Glomerular visceral epithelial cell (primary cell): ENCODE data around the gene BBLN.
"Not testable (repeated sequence)": the region's sequence is repeated elsewhere in the genome, so short reads cannot be mapped to it uniquely, and the experiment has no call there.

Experiments
- DNase-seq: peaks from one replicate; pipeline ENCODE4 v3.0.0-alpha.2; 2016; ENCODE audit errors: extremely low spot score

Gene BBLN

DNA sequence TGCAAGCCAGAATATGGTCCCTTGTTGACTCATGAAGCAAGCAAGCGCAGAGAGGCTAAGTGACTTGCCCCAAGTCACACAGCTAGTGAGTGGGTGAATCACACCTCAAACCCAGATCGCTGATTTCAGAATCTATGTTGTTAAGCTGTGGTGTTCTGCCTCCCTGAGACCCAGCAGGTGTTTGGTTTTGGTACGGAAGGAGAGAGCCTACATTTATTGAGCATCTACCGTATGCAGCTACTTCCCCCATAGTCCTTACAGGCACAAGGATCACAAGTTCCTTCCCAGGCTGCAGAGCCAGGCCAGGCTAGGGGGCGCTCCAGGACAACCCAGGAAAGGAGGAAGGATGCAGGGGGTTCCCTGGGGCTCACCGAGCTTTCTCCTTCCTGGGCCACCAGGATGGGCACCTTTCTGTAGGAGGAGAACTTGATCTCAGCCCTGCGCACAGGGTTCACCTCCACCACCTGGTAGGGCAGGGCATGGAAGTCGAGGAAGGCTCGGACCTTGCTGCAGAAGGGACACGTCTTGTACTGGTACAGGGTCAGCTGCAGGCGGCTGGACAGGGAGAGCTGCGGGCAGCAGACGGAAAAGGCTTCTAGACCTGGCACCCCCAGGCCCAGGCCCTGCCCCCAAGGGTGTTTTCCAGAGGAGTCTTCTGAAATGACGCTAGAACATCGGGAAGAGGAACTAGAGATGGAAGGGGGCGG lies 35.0 kb upstream of the BBLN start:
- DNase-seq: peak; percentile 63

DNA sequence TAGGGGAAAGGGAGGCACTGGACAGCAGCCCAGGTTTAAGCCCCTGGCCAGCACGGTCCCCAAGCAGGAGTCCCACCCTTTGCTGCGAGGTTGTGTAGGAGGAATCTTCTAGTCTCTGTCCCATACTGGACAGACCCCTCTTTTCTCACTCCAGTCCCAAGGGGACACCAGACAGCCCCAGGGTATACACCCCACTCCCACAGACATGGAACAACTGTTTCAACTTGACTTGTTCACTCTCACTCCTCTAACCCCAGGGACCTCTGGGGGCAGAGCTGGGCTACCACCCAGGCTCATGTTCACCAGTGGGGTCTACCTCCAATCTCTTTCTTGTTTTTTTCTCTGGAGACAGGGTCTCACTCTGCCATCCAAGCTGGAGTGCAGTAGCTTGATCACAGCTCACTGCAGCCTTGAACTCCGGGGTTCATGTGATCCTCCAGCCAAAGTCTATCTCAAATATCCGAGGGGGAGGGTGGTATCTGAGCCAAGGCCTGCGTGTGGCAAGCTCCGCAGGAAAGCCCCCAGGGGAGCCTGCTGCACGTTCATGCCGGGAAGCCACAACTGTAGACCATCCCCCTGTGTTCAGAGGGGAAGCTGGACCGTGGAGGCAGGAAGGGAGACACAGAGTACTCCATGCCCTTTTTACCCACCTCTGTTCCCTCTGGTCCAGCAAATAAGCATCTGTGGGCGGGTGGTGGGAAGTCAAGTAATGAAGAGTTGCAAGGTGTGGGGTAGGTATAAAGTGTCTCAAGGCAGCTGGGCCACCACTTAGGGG lies 34.3 kb upstream of the BBLN start:
- no peak for DNase-seq

DNA sequence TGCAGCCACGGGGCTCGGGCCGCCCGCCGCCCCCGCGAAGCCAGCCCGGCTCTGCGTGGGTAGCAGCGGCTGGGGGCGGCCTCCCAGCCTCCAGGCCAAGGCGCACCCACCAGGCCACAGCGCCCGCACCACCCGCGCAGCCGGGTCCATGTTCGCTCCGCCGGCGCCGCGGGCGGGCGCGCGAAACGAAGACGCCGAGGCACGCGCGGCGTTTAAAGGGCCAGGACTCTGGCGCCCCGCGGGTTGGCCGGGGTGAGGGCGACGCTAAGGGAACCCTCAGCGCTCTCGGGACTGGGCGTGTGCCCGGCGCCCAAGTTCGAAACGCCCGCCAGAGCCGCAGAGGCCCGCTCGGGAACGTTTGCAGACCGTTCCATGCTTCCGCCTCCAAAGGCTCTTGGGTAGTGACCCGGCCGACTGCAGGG lies 32.5 kb upstream of the BBLN start, which contains the start of gene PTGES2:
Gene PTGES2 (minus strand): TSS at position 162 of the 422 bp plus-strand sequence. CDS start 12 bp downstream, at position 150.
- peak; percentile 81 for DNase-seq

DNA sequence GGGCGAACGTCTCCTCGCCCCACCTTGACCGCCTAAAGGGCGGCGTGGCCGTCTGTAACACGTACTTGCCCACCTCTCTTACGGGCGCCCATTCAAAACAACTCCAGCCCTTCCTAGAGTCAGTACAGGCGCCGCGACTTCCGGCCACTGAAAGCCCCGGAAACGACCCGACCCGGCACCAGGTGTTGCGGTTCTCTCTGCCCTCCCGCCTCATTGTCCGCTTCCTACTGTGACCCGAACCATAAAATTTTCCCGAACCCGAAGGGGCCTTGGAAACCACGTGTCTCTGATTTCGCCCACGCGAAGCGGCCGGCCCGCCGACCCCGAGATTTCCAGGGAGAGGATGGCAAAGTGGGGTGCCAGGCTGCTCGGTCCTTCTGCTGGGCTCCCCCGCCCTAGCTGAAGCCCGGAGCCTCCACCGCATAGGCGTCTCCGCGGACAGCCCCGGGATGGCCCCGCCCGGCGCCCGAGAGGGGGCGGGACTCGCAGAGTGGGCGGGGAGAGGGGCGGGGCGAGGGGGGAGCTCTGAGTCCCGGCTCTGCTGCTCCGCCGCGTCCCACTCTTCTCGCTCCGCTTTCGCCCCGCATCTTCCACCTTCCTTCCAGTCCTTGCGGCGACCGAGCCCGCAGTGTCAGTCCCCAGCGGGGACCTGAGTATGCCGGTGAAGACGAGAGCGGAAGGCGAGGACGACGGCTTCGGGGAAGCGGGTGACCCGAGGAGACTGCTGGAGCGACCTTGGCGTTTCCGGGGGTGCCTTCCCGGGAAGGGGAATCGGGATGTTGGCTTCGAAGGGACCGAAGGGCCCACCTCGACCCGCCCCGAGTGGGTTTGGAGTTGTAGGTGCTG lies 31.9 kb upstream of the BBLN start:
- DNase-seq: peak; percentile 90

DNA sequence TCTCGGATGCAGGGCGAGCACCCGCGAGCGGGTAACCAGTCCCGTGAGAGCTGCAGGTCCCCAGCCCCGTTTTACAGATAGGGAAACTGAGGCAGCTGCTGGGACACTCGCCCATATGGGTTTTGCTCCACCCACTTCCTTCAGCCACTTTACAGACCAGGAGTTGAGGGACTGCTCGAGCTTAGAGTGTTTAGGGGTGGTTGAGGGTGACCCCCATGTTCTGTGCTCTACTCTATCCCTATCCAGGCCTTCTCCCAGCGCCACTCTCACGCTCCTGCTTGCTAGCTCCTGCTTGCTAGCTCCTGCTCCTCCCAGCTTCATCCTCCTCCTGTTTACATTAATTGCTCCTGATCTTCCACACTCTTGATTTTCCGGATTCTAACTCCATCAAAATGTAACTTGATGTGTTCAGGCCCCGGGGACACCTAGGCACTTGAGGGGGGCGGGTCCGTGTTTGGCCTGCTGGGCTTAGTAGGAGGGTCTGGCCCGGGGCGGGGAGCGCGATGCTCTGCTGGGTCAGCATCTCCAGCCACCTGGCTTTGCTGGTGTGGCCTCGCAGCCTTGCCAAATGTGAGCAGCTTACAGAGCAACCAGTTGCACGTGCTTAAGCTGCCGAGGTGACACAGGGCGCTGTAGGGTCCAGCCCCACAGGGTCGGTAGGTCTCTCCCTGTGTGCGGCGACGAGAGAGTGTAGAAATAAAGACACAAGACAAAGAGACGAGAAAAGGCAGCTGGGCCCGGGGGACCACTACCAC lies 31.1 kb upstream of the BBLN start:
- DNase-seq: no peak

DNA sequence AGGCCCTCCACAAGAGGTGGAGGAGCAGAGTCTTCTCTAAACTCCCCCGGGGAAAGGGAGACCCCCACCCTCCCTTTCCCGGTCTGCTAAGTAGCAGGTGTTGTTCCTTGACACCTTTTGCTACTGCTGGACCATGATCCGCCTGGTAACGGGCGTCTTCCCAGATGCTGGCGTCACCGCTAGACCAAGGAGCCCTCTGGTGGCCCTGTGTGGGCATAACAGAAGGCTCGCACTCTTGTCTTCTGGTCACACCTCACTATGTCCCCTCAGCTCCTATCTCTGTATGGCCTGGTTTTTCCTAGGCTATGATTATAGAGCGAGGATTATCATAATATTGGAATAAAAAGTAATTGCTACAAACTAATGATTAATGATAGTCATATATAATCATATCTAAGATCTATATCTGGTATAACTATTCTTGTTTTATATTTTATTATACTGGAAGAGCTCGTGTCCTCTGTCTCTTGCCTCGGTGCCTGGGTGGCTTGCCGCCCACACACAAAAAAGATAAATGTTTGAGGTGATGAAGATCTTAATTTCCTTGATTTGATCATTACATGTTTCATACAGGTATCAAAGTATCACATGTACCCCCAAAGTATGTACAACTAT lies 30.0 kb upstream of the BBLN start:
- not testable (repeated sequence) for DNase-seq

DNA sequence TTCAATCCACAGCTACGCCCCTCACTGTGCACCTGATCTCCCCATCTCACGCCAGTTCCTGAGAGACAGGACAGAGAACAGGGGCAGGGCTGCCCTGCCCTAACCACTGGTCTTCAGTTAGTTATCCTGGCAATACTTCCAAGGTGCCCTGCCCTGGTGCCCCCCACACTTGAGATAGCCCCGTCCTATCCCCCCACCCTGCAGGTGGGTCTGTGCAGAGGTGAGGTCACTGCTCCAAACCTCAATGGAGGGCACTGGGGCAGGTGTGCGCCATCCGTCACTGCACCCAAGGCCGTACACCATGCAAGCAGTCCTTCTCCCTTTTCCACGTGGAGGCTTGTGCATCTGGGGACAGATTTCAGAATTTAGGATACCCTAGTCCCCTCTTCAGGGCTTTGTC lies 29.4 kb upstream of the BBLN start:
- not testable (repeated sequence) for DNase-seq

DNA sequence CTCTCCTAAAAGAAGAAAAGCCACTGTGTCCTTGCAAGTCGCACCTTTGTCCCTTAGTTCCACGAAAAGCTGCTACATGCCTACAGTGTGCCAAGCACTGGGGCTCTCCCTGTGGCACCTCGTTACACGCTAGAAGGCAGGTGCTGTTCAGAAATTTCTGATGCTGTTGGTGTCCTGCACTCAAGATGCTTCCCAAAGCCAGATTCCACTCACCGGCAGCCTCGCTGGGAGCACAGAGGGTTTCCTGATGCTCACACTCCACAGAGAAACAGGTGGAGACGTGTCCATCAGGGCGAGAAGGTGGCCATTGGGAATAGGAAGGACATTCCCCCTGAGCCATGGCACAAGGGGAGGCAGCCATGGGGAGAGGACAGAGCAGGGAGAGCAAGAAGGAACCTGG lies 28.7 kb upstream of the BBLN start:
- DNase-seq: not testable (repeated sequence)

DNA sequence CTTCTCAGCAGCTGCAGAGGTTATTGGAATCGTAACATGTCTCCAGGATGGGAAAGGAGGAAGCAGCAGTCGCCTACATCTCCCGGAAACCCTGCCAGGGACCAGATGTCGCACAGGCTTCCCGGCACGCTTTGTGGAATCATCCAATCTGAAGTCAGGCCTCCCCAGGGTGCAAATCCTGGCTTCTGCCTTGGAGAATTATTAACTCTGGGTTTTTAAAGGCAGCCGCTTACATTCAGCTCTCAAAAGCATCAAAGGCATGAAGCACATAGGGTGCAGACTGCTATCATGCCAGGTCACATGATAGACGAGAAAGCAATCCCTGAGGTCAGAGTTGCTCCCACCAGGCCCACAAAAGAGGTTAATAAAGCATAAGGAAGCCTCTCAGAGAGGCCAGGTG lies 27.9 kb upstream of the BBLN start:
- DNase-seq: peak; percentile 40

DNA sequence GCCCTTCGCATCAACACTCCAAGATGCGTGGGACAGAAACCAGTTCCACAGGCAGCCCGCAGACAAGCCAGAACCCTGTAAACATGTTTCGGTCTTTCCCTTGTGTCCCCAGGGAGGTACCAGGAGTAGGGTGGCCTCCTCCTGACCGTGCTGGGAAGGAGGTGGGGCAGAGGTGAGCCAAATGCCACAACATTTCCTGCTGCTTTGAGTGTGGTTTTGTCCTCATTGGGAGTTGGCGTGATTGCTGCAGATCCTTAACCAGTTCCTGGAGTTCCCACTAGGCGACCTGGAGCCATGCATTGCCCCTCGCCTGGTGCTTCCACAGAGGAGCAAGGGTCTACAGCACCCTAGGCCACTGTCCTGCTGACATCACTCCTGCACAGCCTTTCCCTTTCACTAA lies 24.5 kb upstream of the BBLN start:
- not testable (repeated sequence) for DNase-seq

DNA sequence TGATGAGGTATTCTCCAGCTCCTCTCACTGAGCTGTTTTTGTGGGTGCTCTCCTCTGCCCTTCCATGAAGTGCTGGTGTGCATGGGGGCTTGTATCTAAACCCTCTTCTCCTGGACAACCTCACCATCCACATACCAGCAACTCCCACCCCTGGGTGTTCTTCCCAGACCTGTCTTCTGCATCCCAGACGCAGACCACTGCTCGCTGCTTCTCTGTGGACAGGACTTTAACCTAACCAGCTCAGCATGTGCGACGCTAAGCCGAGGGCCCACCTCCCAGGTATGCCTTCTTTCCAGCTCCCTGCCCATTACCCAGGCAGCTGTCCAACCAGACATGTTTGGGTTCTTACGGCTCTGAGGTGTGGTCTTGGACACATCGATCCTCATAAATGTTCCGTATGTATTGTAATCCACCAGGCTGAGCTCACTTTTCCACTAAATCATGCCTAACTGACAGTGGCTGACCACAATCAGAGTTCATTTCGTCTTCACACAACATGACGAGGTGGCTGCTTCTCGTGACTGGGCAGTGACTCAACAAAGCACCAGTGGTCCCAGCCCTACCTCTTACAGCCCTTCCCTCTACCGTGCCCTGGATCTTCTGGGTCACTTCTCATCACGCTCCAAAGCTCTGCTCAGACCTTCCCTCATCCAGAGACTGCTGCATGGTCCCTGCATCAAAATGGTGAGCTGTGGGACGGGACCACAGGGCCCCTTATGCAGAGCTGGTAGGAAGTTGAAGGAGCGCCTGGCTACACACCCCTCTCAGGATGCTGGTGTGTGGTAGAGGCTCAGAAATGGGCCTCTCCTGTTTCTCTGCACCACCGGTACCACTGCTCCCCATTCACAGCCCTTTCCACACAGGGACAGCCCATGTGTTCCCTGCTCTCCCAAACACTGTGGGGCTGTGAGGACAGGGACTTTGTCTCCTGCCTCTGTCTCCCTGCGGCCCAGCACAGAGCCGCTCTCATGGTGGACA lies 23.0 kb upstream of the BBLN start:
- peak; percentile 91 for DNase-seq

DNA sequence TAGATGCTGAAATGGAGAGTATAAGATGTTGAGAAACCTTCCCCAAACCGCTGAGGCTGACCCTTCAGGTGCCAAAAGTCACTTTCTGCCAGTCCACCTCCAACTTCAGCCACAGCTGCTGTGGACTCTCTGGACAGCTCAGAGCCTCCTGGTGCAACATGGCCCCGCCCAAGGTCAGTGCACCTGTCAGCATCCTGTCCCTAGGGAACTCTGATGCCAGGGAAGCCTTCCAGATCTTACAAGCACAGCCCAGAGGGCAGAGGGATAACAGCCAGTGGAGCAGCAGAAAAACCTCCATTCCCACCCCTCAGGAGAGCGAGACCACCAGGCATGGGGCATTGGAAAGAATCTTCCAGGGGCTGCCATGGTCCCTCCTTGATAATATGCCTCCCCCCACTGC lies 22.1 kb upstream of the BBLN start:
- DNase-seq: no peak

DNA sequence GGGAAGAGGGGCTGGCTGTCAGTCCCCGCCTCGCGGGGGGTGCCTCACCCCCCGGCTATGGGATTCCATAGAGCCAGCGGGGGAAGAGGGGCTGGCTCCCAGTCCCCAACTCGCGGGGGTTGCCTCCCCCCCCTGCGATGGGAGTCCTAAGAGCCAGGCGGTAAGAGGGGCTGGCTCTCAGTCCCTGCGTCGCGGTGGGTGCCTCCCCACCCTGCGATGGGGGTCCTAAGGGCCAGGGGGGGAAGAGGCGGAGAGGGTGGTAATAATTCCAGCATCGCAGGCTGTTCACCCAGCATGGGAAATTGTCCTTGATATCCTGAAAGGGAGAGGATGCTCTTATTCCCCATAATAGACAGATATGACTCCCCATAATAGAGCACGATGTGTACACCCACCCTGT lies 20.4 kb upstream of the BBLN start:
- no peak for DNase-seq

DNA sequence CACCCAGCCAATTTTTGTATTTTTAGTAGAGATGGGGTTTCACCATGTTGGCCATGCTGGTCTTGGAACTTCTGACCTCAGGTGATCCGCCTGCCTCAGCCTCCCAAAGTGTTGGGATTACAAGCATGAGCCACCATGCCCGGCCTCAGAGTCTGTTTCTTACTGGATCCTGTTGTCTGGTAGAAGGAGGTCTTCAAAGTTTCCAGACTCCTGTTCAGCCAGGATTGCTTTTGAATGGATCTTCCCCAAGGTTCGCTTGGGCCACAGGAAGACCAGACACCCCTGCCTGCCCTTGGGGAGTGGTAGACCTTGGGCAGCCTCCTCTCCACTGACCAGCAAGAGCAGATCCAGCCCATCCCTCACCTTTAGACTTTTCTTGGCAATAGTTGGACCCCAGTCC lies 18.5 kb upstream of the BBLN start:
- DNase-seq: no peak

DNA sequence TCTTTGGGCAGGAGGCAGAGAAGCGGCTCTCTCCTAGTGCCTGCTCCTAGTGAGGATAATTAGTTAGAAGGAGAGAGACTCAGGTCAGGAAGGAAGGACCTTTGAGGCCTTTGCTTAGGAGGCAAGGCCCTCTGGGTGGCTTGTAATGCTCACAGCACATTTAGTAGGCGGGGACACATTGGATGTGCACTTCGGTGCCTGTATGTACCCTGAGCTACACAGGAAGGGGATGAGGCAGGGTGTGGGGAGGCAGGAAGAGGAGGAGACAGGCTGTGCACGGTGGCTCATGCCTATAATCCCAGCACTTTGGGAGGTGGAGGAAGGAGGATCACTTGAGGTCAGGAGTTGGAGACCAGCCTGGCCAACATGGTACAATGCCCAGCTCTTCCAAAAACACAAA lies 18.0 kb upstream of the BBLN start:
- DNase-seq: no peak

DNA sequence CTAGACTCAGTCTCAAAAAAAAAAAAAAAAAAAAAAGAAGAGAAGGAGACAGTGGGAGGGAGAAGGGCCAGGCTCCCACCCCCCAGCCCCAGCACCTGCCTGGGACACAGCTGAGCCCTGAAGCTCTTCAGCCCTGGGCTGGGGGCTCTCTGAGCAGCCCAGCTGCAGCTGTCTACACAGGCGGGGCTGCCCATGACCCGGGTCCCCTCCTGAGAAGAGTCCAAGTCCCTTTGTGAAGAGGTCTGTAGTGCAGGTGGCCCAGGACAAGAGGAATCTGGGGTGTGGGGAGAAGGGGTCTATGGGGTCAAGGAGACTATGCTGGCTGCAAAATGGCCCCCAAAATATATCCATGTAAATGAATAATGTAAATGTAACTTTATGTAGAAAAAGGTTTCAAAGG lies 17.5 kb upstream of the BBLN start:
- no peak for DNase-seq

DNA sequence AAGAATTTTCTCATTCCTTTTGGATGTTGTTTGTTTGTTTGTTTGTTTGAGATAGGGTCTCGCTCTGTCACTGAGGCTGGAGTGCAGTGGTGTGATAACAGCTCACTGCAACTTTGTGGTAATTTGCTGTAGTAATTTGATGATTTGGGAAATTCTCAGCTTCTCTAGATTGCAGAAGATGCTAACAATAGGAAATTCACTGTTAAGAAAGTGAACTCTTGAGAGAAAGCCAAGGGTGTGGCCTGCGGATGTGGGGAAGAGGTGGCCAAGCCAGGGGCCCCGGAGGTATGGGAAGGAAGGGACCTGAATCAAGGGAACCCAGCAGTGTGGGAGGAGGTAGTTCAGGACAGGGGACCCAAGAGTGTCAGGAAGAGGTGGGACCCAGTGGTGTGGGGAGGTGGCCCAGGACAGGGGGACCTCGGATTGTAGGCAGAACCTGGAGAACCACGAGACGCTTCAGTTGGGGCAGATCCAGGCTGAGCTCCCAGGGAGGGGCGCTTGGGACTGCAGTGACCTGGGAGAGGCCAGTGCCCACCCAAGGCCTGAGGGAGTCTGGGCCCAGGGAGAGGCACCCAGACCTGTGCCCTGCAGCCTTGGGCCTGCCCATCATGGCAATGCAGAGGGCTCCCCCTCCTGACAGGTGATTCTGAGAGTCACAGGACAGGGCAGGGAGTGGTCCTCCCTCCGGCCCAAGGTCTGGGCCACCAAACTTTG lies 16.4 kb upstream of the BBLN start:
- DNase-seq: no peak

DNA sequence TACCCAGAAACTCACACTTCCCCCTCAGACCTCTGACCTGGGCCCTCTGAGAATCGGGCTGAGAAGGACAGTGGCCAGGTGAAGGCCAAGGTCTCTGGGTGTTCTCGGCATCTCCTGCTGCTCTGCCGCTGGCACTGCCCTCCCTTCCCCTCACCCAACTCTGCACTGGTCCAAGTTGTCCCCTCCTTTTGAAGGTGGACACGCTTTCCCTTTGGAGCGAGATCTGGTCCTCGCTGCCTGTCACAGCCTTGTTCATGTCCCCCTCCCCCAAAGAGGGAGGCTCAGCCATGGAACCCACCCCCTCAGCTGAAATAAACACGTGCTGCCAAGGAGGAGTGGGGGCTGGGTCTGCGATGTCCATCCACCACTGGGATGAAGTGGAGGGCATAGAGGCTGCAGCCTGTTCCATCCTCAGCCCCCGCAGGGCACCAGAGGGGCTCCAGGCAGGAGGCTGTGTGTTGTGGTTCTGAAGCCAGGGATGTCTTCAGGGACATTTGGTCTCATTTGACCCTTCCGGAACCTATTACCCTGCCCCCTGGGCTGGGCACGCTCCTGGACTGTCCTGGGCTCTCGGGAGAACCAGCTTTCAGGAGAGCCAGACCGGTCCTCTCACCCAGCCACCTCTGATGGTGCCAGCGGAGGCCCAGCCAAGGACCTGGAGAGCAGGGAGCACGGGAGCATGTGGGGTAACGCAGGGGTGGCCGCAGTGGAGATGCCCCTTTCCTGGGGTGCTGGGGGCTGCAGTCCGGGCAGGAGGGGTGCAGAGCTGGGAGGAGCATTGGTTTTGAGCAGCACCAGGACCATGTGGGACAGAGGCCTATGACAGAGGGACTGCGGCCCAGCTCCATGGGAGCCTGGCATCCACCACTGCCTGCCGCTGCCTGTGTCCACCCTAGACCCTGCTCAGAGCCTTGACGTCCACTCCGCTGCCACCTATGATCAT lies 15.6 kb upstream of the BBLN start:
- DNase-seq: no peak
